Measurements from ENCODE around the gene NBL1. TPM values are rescaled to one million over a fixed set of nuclear protein-coding genes. Genes with fewer than 3 reads are reported as not detected.

Gene NBL1
- total RNA-seq, 1 donor from 2014 or later, result 38.1 TPM

DNA sequence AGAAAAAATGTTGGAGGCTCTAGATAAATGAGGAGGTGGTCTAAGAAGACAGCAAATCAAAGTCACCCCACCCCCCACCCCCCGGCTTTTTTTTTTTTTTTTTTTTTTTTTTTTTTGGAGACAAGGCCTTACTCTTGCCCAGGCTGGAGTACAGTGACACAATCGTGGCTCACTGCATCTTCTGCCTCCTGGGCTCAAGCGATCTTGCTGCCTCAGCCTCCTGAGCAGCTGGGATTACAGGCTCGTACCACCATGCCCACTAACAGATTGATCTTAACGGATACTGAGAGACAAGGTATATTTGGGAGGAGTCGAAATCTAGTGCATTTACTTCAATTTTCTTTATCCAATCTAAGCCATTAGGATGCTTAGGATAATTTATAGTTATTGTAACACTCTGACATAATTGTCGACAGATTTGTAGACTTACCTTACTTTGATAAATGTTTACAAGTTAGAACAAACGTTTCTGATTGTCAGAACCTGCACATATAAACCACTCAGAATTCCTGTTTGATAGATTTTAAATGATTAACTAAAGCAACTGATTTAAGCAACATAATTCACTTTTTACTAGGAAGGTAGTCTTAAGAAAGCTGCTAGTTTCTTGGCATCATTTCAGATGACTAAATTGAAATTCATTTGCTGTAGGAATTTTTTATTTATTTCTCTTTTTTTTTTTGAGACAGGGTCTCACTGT lies 33.7 kb upstream of the NBL1 start:
- DNase-seq (ENCODE audit: low spot score), result no peak
- peaks cover 11% of the 10 kb centered on the region for H3K4me1 Mint-ChIP-seq (ENCODE audit: unreplicated experiment)
- no peak overlapping the region for H3K27ac Mint-ChIP-seq (ENCODE audit: unreplicated experiment)
- peaks cover 2% of the 10 kb centered on the region for H3K27me3 Mint-ChIP-seq (ENCODE audit: unreplicated experiment)
- H3K4me3 Mint-ChIP-seq (ENCODE audit: unreplicated experiment), result no peak overlapping the region
- H3K9me3 Mint-ChIP-seq (ENCODE audit: unreplicated experiment), result no peaks in the 10 kb centered on the region
- no peaks in the 10 kb centered on the region for H3K36me3 Mint-ChIP-seq (ENCODE audit: low read depth, unreplicated experiment)
- TF ChIP-seq, protein P1, sequence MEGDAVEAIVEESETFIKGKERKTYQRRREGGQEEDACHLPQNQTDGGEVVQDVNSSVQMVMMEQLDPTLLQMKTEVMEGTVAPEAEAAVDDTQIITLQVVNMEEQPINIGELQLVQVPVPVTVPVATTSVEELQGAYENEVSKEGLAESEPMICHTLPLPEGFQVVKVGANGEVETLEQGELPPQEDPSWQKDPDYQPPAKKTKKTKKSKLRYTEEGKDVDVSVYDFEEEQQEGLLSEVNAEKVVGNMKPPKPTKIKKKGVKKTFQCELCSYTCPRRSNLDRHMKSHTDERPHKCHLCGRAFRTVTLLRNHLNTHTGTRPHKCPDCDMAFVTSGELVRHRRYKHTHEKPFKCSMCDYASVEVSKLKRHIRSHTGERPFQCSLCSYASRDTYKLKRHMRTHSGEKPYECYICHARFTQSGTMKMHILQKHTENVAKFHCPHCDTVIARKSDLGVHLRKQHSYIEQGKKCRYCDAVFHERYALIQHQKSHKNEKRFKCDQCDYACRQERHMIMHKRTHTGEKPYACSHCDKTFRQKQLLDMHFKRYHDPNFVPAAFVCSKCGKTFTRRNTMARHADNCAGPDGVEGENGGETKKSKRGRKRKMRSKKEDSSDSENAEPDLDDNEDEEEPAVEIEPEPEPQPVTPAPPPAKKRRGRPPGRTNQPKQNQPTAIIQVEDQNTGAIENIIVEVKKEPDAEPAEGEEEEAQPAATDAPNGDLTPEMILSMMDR (IDR thresholded peaks at IDR 0.05; ENCODE audit: unreplicated experiment), result no peak

DNA sequence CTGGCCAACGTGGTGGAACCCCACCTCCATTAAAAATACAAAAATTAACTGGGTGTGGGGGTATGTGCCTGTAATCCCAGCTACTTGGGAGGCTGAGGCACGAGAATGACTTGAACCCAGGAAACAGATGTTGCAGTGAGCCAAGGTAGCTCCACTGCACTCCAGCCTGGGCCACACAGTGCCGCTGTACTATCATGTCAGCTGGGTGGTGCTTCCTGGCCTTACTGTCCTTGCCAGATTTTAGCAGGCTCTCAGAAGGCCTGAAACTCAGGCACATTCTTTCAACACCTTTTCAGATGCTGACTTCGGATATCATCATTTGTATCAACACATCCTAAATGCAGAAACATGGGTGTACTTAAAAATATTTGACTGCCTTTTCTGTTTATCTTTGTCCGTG lies 31.6 kb upstream of the NBL1 start:
- H3K4me3 Mint-ChIP-seq (ENCODE audit: unreplicated experiment), result no peak overlapping the region
- H3K36me3 Mint-ChIP-seq (ENCODE audit: low read depth, unreplicated experiment), result no peaks in the 10 kb centered on the region
- no peaks in the 10 kb centered on the region for H3K9me3 Mint-ChIP-seq (ENCODE audit: unreplicated experiment)
- H3K4me1 Mint-ChIP-seq (ENCODE audit: unreplicated experiment), result peaks cover 11% of the 10 kb centered on the region
- peaks cover 2% of the 10 kb centered on the region for H3K27me3 Mint-ChIP-seq (ENCODE audit: unreplicated experiment)
- no peak overlapping the region for H3K27ac Mint-ChIP-seq (ENCODE audit: unreplicated experiment)
- TF ChIP-seq, protein P1 (IDR thresholded peaks at IDR 0.05; ENCODE audit: unreplicated experiment), result no peak
- DNase-seq (ENCODE audit: low spot score), result no peak

DNA sequence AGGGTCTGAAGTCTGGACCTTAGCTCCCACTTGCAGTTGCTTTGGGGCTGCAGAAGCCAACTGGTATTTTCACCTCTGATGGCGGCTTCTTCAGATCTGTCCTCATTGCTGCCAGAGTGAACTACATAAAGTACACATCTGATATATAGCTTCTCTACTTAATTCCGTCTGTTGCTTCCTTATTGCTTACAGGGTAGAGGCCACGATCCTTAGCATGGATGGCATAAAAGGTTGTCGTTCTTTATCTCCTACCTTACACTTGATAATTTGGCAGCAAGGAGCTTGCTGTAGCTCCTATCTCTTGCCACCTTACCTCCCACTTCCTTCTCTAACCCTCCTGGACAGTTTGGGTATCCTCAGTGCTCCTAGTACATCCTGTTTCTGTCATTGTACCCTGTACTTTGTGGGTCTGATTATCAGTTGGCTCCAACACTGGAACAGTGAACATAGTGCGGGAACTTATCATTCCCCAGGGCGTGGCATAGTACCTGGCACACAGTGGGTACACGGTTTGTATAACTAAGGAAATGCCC lies 30.9 kb upstream of the NBL1 start:
- TF ChIP-seq, protein P1 (IDR thresholded peaks at IDR 0.05; ENCODE audit: unreplicated experiment), result no peak
- Mint-ChIP-seq H3K27me3 (ENCODE audit: unreplicated experiment) (peaks cover 2% of the 10 kb centered on the region), H3K27ac (ENCODE audit: unreplicated experiment) (peak overlapping the region; percentile 4), H3K4me1 (ENCODE audit: unreplicated experiment) (peaks cover 11% of the 10 kb centered on the region), H3K4me3 (ENCODE audit: unreplicated experiment) (no peak overlapping the region), H3K36me3 (ENCODE audit: low read depth, unreplicated experiment) (no peaks in the 10 kb centered on the region), H3K9me3 (ENCODE audit: unreplicated experiment) (no peaks in the 10 kb centered on the region)
- no peak for DNase-seq (ENCODE audit: low spot score)

DNA sequence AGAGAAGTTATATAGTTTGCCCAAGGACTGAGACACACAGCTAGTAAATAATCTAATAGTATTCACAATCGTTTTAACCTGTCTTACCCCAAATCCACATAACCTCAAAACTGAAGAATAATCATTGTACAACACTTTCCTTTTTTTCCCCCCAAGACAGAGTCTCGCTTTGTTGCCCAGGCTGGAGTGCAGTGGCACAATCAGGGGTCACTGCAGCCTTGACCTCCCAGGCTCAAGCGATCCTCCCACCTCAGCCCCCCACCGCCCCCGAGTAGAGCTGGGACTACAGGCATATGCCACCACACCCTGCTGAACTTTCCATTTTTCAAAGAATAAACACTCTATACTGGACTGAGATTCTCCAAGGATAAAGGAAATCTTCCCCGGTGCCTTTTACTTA lies 28.7 kb upstream of the NBL1 start:
- TF ChIP-seq, protein P1 (IDR thresholded peaks at IDR 0.05; ENCODE audit: unreplicated experiment), result no peak
- H3K27me3 Mint-ChIP-seq (ENCODE audit: unreplicated experiment), result no peaks in the 10 kb centered on the region
- H3K9me3 Mint-ChIP-seq (ENCODE audit: unreplicated experiment), result no peaks in the 10 kb centered on the region
- no peaks in the 10 kb centered on the region for H3K36me3 Mint-ChIP-seq (ENCODE audit: low read depth, unreplicated experiment)
- no peak overlapping the region for H3K4me3 Mint-ChIP-seq (ENCODE audit: unreplicated experiment)
- H3K27ac Mint-ChIP-seq (ENCODE audit: unreplicated experiment), result no peak overlapping the region
- H3K4me1 Mint-ChIP-seq (ENCODE audit: unreplicated experiment), result peaks cover 11% of the 10 kb centered on the region
- DNase-seq (ENCODE audit: low spot score), result no peak

DNA sequence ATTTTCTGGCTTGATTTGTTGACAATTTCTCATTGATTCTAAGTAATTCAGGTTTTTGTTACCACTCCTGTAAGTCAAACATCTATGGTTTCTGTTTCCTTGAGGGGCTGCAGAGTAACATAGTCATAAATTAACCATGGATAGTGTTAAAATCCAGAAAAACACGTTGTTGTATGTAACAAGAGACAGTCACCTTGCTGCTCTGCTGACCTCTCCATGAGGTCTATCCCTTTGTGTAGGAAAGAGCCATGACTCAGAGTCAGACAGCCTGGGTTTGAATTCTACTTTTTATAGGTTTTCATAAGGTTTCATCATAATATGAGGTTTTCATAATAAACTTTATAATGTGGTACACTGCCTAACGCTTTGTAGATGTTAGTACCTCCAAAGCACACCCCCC lies 27.6 kb upstream of the NBL1 start:
- no peaks in the 10 kb centered on the region for H3K9me3 Mint-ChIP-seq (ENCODE audit: unreplicated experiment)
- no peaks in the 10 kb centered on the region for H3K36me3 Mint-ChIP-seq (ENCODE audit: low read depth, unreplicated experiment)
- peaks cover 11% of the 10 kb centered on the region for H3K4me1 Mint-ChIP-seq (ENCODE audit: unreplicated experiment)
- no peak for DNase-seq (ENCODE audit: low spot score)
- no peak overlapping the region for H3K27ac Mint-ChIP-seq (ENCODE audit: unreplicated experiment)
- H3K27me3 Mint-ChIP-seq (ENCODE audit: unreplicated experiment), result no peaks in the 10 kb centered on the region
- TF ChIP-seq, protein P1 (IDR thresholded peaks at IDR 0.05; ENCODE audit: unreplicated experiment), result no peak
- no peak overlapping the region for H3K4me3 Mint-ChIP-seq (ENCODE audit: unreplicated experiment)

Measured in endothelial cell (in vitro differentiated cells).